HPDE6-E6E7 (cell line): ENCODE results near the gene CCNE1.
"Not testable (repeated sequence)": the region's sequence is repeated elsewhere in the genome, so short reads cannot be mapped to it uniquely, and the experiment has no call there.

Experiments used
- DNase-seq: peaks from one replicate; pipeline ENCODE4 v3.0.0; 2011; ENCODE audit warnings: missing footprints; ENCODE audit errors: extremely low spot score

The CCNE1 gene

DNA sequence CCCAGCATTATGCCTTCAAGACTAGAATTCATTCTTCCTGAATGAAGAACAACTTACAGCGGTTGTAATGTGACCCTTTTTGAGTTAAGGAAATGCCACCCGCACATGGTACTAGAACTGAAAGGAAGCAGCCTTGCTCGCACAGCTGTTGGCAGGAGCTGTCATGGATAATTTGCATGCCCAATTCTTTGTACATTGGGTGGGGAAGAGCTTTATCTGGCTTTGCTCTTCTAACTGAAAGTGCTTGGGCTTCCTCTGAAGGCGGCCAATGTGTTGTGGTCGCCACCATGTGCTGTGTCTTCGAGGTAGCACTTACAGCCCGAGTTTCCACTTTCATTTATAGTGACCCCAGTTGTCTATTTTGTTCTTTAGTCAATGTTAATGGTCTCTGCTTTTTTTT, 3.4 kb downstream of the CCNE1 start:
- DNase-seq: no peak

DNA sequence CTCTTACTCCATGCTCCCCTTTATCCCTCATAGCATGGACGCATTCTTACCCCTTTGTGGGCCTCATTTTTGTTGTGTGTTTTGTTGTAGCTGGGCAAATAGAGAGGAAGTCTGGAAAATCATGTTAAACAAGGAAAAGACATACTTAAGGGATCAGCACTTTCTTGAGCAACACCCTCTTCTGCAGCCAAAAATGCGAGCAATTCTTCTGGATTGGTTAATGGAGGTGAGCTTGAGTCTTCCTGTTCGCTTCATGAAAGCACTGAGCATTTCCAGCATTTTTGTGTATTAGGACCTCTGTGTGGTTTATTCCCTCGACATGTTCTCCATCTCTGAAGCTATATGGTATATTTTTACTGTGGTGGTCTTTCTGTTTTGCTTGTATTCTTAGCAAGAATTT, 5.5 kb downstream of the CCNE1 start:
- no peak for DNase-seq

DNA sequence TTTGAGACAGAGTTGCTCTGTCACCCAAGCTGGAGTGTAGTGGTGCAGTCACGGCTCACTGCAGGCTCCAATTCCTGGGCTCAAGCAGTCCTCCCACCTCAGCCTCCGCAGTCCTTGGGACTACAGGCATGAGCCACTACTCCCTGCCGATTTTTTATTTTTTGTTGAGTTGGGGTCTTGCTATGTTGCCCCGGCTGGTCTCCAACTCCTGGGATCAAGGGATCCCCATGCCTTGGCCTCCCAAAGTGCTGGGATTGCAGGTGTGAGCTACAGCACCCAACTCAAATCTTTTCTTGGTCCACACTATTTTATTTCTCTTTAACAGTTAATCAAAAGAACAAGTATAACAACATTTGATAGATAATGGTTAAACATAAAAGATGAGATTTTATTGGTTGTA, 7.5 kb downstream of the CCNE1 start:
- no peak for DNase-seq

- no peak for DNase-seq
These were observed 8.2 kb downstream of the CCNE1 start for GRCh38 chr19:29819986-29820385.

GRCh38 chr19:29823581-29824330, 12.0 kb downstream of the CCNE1 start:
- no peak for DNase-seq

DNA sequence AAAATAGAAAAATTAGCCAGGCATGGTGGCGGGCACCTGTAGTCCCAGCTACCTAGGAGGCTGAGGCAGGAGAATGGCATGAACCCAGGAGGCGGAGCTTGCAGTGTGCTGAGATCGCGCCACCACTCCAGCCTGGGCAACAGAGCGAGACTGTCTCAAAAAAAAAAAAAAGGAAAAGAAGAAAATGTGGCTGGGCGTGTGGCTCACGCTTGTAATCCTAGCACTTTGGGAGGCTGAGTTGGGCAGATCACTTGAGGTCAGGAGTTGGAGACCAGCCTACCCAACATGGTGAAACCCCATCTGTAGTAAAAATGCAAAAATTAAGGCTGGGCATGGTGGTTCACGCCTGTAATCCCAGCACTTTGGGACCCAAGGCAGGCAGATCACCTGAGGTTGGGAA, 13.5 kb downstream of the CCNE1 start:
- not testable (repeated sequence) for DNase-seq

DNA sequence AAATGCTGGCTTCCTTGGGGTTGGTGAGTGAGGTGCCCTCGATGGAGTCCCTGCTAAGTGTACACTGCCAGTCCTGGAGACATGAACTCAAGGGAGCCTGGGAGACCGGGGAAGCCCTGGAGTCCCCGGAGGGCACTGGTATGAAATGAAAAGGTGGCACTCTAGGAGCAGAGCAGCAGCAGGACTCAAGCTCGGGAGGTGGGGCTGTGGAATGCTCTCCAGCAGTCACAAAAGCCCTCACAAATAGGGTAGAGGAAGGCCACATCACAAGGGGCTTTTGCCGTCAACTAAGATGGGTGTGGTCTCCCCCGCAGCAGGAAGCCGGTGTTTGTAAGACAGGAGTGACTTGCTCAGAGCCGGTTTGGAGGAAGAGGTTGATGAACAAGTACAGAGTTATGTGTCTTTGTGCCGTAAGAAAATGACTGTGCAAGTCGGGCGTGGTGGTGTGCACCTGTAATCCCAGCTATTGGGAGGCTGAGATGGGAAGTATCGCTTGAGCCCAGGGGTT, 19.3 kb downstream of the CCNE1 start:
- no peak for DNase-seq

DNA sequence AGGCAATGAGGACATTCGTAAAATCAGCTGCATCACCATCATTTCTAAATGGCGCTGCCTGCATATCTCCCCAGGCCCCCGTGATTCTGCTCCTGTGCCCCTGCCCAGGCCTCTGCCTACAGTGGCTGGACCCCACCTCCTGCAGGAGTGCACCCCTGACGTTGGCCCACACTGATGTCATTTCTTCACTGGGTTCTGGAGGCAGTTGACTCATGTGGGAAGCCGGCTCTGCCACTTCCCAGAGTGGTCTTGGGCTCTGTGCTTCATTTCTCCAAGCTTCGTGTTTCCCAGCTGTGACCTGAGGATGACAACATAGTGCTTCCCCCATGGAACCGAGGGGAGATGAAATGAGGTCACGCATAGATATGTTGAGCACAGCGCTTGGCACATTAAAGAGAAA, 19.9 kb downstream of the CCNE1 start:
- DNase-seq: no peak

DNA sequence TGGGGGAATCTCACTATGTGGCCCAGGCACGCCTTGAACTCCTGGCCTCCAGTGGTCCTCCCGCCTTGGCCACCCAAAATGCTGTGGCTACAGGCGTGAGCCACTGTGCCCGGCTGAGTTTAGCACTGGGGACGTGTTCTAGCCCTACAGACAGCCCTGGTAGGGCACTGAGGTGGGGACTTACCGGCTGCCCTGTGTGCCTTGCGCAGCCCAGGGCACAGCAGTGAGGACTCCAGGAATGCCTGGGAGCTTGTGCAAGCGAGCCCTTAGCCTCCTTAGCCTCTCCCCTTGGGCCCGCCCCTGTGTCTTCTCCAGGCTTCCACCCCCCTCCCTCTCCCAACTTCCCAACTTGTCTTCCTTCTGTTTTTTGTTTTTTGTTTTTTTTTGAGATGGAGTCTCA, 21.0 kb downstream of the CCNE1 start:
- no peak for DNase-seq

- no peak for DNase-seq
These were observed 21.9 kb downstream of the CCNE1 start for GRCh38 chr19:29833614-29834261.

DNA sequence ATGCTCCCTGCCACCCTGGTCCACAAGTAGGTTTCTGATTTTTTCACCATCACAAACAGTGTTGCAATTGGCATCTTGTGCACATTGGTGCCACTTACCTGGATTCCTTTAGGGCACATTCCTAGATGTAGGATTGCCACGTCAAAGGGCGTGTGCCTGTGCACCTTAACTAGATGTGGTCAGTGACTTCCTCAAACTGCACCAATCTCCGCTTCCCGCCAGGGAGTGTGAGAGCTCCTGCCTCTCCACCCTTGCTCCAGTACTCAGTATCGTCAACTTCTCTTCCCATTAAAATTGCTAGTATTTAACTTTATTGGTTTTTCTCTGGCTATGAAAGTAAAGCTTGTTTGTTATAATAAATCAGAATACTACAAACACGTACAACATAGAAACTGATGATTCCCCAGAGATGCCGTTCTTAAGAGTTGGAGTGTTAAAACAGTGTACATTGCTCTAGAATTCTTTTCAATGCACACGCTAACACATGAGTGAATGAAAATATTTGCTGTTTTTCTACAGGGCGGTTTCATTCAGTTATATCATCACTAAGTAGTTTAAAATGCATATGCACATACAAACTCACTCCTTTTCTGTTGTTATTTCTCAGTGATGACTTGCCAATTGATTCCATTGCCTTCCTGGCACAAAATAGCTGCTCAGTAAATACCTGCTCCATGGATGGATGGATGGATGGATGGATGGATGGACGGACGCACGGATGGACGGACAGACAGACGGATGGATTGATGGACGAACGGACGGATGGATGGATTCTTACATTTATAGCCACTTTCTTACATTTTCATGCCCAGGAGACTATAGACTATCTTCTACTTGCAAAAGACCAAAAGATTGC, 23.4 kb downstream of the CCNE1 start:
- no peak for DNase-seq

DNA sequence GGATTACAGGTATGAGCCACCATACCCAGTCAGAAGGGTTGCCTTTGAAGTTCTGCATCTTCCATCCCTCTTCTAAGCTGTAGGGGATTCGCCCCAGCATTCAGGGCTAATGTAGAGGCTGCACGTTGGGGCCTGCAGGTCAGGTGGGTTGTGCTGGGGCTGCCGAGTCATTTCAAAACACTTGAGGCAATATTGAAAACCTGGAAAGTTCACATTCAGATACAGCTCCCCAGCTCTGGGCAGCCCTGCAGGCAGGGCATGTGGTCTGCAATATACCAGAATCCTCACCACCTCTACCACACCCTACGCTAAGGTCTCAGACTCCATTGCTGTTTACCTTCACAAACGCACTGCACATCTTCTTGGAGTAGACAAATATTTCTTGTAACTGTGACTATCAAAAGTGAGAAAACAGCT, 24.6 kb downstream of the CCNE1 start:
- no peak for DNase-seq

DNA sequence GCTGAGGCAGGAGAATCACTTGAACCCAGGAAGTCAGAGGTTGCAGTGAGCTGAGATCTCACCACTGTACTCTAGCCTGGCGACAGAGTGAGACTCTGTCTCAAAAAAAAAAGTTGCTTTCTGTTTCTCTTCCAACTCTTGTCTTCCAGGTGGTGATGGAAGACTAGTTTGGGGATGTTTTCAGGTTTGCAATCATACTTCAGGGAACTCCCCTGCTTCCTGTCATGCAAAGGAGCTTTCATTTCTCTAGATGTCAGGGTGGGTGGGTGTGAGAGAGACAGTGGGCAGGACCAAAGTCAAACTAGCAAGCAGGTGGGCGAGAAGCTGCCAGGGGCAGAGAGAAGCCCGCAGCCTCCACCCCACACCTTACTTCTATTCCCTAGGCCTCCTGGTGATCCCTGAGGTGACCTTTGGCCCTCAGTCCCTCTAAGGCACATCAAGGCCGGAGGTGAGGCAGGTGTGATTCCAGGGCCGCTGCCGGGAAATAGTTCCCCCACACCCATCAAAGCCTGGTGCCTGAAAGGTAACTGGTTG, 25.7 kb downstream of the CCNE1 start:
- DNase-seq: no peak

DNA sequence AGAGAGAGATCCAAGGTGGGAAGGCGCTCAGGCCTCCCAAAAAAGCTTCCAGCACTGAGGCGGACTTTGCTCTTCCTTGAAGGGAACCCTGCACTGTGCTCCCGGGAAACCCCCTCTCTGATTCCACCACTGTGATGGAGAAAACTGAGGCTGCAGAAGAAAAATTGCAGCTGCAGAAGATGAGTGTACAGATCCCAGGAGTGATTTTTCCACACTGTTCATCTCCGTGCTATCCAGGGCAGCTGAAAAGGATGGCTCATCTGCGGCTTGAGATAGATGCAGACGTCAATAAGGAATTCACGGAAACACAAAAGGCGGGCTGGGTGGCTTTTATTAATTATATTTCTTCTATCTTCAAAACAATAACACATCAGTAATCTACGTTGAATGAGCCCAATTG, 26.2 kb downstream of the CCNE1 start:
- DNase-seq: no peak

DNA sequence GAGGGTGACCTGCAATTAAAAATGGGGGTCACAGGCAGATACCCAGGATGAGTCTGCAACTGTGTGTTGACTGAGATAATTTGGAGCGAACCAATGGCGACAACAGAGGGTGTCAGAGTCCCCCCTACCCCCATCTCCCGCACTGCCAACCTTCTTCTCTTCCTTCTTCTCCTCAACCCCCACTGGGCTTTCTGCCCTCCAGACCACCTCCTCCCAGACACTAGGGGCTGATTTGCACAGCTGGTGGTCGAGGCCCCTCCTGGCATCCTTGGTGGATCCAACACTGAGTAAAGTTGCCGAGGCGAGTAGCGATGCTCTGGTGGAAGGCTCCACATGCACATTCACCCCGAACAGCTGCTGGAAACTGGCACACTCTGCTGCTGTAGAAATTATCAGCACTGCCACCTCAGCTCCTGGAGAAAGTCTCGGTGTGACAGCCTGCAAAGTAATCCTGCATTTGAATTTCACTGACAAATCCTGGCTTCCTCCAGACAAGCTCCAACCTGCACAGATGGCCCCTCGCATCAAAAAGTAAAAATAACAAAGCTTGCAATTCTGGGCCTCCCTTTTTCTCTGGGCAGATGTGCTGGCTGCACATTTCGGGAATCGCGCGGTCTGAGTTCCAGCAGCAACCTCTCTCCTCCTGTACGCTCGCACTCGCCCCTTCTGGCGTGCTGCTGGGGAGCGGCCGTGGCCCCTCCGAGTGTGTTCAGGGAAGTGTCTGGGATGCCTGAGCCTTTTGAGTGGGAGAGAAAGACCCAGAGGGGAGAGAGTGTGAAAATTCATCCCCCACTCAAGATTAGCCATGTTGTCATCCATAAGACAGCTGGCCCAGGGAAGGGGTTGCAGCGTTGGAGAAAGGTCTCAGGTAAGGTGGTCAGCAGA, 28.5 kb downstream of the CCNE1 start:
- DNase-seq: no peak

DNA sequence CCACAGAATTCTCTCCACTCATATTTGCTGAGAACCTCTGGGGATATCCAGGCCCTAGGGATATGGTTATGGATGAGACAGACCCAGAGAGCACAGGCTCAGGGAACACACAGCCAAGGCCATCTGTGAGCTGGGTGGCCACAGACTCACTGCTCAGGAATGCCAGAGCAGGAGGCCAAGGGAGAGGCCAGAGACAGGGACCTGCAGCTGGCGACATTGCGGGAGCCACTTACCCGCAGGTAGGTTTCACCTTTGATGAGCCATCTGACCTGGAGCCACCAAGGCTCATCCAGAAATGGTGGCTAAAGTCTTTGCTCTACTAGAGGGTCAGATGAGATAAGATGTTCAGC, 29.4 kb downstream of the CCNE1 start:
- no peak for DNase-seq

GRCh38 chr19:29841559-29842367, 30.0 kb downstream of the CCNE1 start:
- no peak for DNase-seq

GRCh38 chr19:29842471-29843179, 30.8 kb downstream of the CCNE1 start:
- no peak for DNase-seq

- no peak for DNase-seq
These were observed 31.6 kb downstream of the CCNE1 start for GRCh38 chr19:29843180-29844051.
